Smooth muscle cell (in vitro differentiated cells): ENCODE measurements around the gene HRH3. TPM values are rescaled to one million over a fixed set of nuclear protein-coding genes. Genes with fewer than 3 reads are reported as not detected.

Experiments
- DNase-seq: peaks from one replicate; lab custom pipeline; 2025; ENCODE audit not compliant: unreplicated experiment; lab: John Stamatoyannopoulos, UW
- H2AFZ ChIP-seq: fragments of 200-600 bp; sonication (generic); 2 replicates; pipeline ENCODE4 v1.6.0; 2016; ENCODE audit warnings: antibody characterized with exemption, low read depth, mild to moderate bottlenecking
- H3F3A ChIP-seq: fragments of 200-600 bp; sonication (generic); 2 replicates; pipeline ENCODE4 v1.6.0; 2017; ENCODE audit warnings: antibody characterized with exemption, low read depth
- H3K27ac ChIP-seq: fragments of 200-600 bp; sonication (generic); 2 replicates; pipeline ENCODE4 v1.5.1; 2016; ENCODE audit warnings: low read depth, mild to moderate bottlenecking
- H3K27me3 ChIP-seq: fragments of 200-600 bp; sonication (generic); 2 replicates; pipeline ENCODE4 v1.6.1; 2016; ENCODE audit warnings: low read depth, mild to moderate bottlenecking
- H3K36me3 ChIP-seq: fragments of 200-600 bp; sonication (generic); 2 replicates; pipeline ENCODE4 v1.5.1; 2016; ENCODE audit warnings: low read depth
- H3K4me1 ChIP-seq: fragments of 200-600 bp; sonication (generic); 2 replicates; pipeline ENCODE4 v1.5.1; 2016; ENCODE audit warnings: low read depth
- H3K4me2 ChIP-seq: fragments of 200-600 bp; sonication (generic); 2 replicates; pipeline ENCODE4 v1.6.0; 2016; ENCODE audit warnings: mild to moderate bottlenecking
- H3K4me3 ChIP-seq: fragments of 200-600 bp; sonication (generic); 2 replicates; pipeline ENCODE4 v1.5.1; 2016; ENCODE audit warnings: mild to moderate bottlenecking
- H3K79me2 ChIP-seq: fragments of 200-600 bp; sonication (generic); 2 replicates; pipeline ENCODE4 v1.6.0; 2016; ENCODE audit warnings: low read depth, mild to moderate bottlenecking
- H3K9ac ChIP-seq: fragments of 200-600 bp; sonication (generic); 2 replicates; pipeline ENCODE4 v1.6.0; 2016; ENCODE audit warnings: low read depth
- H3K9me3 ChIP-seq: fragments of 200-600 bp; sonication (generic); replicated peaks from 2 replicates; pipeline ENCODE4 v1.5.1; 2016; ENCODE audit warnings: low read depth
- H4K20me1 ChIP-seq: fragments of 200-600 bp; sonication (generic); 2 replicates; pipeline ENCODE4 v1.6.0; 2016; ENCODE audit warnings: low read depth
- WGBS: methylation state at CpG from one replicate; pipeline ENCODE4 v1.1.7; 2016; ENCODE audit warnings: low lambda C conversion rate; 5-methylcytosine and 5-hydroxymethylcytosine counted together
- polyA plus RNA-seq: library from polyadenylated mRNA; unstranded; fragments of >200 nt; fragmentation: Nextera tagmentation; extraction: Ambion mirVana; gene quantifications from 2 replicates; pipeline ENCODE4 v1.2.1, GENCODE V29; 2016
- total RNA-seq: library from RNA; depleted of rRNA; stranded (reverse); fragments of >200 nt; gene quantifications from 2 replicates; pipeline ENCODE4 v1.2.3, GENCODE V29; 2014
- TF ChIP-seq, protein P1 (sequence below): fragments of 200-600 bp; sonication (generic); IDR thresholded peaks from 2 replicates; pipeline ENCODE4 v1.5.1; 2017; ENCODE audit warnings: borderline replicate concordance, mild to moderate bottlenecking, antibody characterized with exemption; ENCODE audit not compliant: insufficient read depth, poor library complexity, severe bottlenecking

Gene HRH3
- total and polyA plus RNA-seq, 2 experiments from 2014 or later: not detected

DNA sequence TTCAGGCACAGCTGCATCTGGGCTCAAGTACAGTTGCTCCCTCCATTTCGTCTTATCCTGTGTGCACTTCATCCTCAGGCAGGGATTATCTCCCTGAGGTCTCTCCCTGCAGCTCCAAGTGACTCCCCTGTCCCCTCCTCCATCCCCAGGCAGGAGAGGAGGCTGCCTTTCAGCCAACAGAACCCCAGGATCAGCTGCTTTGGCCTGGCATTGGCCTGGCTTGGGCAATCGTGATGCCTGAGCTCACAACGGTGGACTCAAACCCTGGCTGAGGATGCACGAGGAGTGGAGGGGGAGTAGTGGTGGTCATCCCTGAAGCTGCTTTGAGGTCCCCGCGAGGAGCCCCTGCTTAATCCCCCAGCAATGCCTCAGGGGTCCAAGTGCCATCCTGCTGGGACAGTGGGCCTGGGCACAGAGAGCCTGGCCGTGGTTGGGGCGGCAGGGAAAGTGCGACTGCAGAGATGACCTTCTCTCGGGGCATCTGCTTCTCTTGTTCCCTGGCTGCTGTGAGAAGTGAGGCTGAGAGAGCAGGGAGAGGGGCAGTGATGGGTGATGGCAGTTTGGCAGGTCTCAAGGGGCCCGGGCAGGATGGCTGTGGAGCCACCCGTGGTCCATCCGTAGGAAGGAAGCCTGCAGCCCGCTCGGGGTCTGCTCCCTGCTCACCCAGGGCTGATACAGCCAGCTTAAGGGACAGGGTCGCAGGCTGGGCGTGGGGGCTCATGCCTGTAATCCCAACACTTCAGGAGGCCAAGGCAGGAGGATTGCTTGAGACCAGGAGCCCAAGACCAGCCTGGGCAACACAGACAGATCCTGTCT is 6.0 kb upstream of the HRH3 start:
- Histone ChIP-seq H3F3A (no peaks in the 10 kb centered on the region), H3K27ac (no peak overlapping the region), H3K4me3 (no peak overlapping the region), H3K79me2 (no peaks in the 10 kb centered on the region), H3K27me3 (peaks cover 53% of the 10 kb centered on the region), H4K20me1 (no peaks in the 10 kb centered on the region), H3K4me2 (no peak overlapping the region), H3K9me3 (no peaks in the 10 kb centered on the region), H2AFZ (no peak overlapping the region), H3K36me3 (no peaks in the 10 kb centered on the region), H3K9ac (no peak overlapping the region), H3K4me1 (peaks cover 5% of the 10 kb centered on the region)
- 87% methylated on average over 16 of the region's 17 CpGs for WGBS
- TF ChIP-seq, protein P1, sequence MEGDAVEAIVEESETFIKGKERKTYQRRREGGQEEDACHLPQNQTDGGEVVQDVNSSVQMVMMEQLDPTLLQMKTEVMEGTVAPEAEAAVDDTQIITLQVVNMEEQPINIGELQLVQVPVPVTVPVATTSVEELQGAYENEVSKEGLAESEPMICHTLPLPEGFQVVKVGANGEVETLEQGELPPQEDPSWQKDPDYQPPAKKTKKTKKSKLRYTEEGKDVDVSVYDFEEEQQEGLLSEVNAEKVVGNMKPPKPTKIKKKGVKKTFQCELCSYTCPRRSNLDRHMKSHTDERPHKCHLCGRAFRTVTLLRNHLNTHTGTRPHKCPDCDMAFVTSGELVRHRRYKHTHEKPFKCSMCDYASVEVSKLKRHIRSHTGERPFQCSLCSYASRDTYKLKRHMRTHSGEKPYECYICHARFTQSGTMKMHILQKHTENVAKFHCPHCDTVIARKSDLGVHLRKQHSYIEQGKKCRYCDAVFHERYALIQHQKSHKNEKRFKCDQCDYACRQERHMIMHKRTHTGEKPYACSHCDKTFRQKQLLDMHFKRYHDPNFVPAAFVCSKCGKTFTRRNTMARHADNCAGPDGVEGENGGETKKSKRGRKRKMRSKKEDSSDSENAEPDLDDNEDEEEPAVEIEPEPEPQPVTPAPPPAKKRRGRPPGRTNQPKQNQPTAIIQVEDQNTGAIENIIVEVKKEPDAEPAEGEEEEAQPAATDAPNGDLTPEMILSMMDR: no peak
- no peak for DNase-seq

DNA sequence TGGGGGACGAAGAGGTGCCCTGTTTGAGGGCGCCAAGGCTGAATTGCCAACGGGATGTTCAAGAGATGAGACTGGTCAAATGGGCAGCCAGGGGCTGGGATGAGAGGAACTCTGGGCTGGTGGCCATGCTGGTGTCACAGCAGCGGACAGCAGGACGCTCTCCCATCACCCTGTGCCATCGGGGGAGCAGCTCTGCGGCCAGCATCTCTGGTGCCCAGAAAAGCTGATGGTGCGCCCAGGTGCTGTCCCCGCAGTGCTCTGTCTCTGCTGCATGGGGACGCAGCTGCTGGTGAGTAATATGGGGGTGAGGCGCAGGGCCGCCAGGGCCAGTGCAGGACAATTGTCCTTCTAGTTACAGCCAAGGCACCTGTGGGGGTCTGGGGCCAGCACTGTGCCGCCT is 4.9 kb upstream of the HRH3 start:
- 87% methylated on average over 13 of the region's 13 CpGs for WGBS

DNA sequence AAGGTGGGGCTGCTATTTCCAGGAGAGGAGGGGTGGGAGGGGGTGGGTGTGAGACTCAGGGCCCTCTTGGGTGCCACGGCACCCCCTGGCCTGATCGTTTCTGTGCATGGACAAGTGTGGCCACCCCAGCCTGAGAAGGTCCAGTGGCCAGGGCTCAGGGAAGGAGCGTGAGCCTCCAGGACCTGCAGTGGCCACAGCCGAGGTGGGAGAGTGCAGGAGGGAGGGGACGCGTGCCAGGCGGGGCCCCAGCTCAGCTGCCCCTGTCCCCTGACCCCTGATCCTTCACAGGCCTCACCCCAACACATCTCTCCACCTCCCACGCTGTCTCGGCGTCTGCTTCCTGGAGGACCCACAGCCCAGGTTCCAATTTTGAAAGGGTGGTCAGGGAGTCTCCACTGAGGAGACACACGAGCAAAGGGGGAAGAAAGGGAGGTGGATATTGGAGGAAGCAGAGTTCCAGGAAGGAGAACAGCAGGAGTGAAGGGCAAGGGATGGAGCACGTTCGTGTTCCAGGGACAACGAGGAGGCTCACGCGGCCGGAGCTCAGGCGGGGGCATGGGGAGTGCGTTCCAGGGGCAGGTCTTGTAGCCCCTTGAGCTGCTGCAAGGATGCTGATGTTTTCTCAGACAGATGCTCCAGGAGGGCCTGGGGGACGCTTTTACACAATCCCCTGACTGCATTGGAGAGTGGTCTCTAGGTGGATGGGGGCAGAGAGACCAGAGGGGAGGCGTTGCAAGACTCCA is 4.2 kb upstream of the HRH3 start:
- H3K4me3 ChIP-seq: no peak overlapping the region
- H4K20me1 ChIP-seq: peaks cover 10% of the 10 kb centered on the region
- no peaks in the 10 kb centered on the region for H3F3A ChIP-seq
- TF ChIP-seq, protein P1: no peak
- no peak overlapping the region for H2AFZ ChIP-seq
- no peak for DNase-seq
- no peak overlapping the region for H3K4me2 ChIP-seq
- peaks cover 64% of the 10 kb centered on the region for H3K27me3 ChIP-seq
- H3K36me3 ChIP-seq: no peaks in the 10 kb centered on the region
- no peaks in the 10 kb centered on the region for H3K79me2 ChIP-seq
- H3K4me1 ChIP-seq: peaks cover 15% of the 10 kb centered on the region
- H3K9me3 ChIP-seq: no peaks in the 10 kb centered on the region
- 71% methylated on average over 20 of the region's 21 CpGs for WGBS
- no peak overlapping the region for H3K9ac ChIP-seq
- no peak overlapping the region for H3K27ac ChIP-seq

More for the DNA sequence above, 4.9 kb upstream of the HRH3 start:
- H3K9ac ChIP-seq: no peak overlapping the region
- H3K4me3 ChIP-seq: no peak overlapping the region
- H3K36me3 ChIP-seq: no peaks in the 10 kb centered on the region
- no peak overlapping the region for H3K4me2 ChIP-seq
- TF ChIP-seq, protein P1: no peak
- H3K4me1 ChIP-seq: peaks cover 12% of the 10 kb centered on the region
- H3K79me2 ChIP-seq: no peaks in the 10 kb centered on the region
- H3K9me3 ChIP-seq: no peaks in the 10 kb centered on the region
- H3K27ac ChIP-seq: no peak overlapping the region
- H4K20me1 ChIP-seq: peaks cover 6% of the 10 kb centered on the region
- H3K27me3 ChIP-seq: peaks cover 60% of the 10 kb centered on the region
- no peak overlapping the region for H2AFZ ChIP-seq
- H3F3A ChIP-seq: no peaks in the 10 kb centered on the region
- DNase-seq: no peak
